Measurements from ENCODE around the gene ICOS.

DNA sequence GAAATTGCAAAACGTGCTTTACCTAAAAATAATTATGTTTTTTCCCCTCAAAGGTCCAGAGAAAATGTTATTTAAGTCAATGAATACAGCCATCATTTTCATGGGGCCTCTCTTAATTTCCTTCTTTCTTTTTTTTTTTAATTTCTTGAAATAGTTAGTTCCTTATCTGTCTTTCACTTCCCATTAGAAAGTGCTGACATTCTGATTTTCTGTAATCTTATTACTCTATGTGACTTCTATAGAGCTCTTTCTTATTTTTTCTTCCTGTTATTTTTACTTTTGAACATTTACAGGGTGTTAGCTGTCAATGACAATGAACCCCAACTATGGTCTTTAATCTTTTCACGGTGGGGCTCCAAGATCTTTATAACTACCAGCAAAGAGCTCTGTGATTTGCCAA is 39.0 kb upstream of the ICOS start:
- TF ChIP-seq, protein P1, sequence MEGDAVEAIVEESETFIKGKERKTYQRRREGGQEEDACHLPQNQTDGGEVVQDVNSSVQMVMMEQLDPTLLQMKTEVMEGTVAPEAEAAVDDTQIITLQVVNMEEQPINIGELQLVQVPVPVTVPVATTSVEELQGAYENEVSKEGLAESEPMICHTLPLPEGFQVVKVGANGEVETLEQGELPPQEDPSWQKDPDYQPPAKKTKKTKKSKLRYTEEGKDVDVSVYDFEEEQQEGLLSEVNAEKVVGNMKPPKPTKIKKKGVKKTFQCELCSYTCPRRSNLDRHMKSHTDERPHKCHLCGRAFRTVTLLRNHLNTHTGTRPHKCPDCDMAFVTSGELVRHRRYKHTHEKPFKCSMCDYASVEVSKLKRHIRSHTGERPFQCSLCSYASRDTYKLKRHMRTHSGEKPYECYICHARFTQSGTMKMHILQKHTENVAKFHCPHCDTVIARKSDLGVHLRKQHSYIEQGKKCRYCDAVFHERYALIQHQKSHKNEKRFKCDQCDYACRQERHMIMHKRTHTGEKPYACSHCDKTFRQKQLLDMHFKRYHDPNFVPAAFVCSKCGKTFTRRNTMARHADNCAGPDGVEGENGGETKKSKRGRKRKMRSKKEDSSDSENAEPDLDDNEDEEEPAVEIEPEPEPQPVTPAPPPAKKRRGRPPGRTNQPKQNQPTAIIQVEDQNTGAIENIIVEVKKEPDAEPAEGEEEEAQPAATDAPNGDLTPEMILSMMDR (IDR thresholded peaks at IDR 0.05), result no peak
- TF ChIP-seq POLR2AphosphoS5 (IDR thresholded peaks at IDR 0.05) (no peak), POLR2A (IDR thresholded peaks at IDR 0.05) (no peak)
